Measurements from ENCODE around the gene PCDHGB1.

DNA sequence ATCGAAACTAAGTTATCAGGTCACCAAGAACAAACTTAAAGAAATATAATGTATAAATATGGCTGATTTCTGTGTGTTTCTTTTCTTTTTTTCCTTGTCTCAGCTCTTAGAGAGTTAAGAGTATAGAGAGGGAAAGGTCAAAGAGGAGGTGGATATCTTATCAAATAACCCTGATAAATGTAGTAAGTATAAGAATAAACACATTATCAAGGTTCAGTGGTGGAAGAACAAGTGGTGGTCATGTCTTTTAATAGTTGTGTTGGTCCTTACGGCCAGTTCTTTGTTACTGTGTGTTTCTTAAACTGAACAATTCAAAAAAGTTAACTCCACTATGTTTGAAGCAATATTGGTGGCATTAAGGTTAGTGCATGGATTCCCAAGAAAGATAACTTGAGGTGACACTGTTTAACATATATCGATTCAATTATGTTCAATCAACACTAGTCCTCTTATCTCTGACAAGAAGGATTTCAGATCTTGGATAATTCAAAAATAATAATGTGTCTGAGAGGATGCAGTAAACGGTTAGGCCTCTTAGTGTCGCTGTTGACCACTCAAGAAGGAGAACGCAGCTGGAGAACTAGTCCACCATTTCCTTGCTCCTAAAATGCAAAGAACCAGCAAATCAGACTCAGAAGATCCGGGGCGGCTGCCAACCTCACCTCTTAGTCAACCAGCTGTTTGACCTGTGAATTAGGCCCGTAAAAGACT lies 6.5 kb upstream of the PCDHGB1 start, which contains the start of gene PCDHGA3:
- TF ChIP-seq CTCF (IDR thresholded peaks at IDR 0.05): no peak
- no peak for TF ChIP-seq POLR2A (IDR thresholded peaks at IDR 0.05)
- TF ChIP-seq POLR2AphosphoS5 (IDR thresholded peaks at IDR 0.05): no peak
- no peak for TF ChIP-seq EP300 (IDR thresholded peaks at IDR 0.05)
